IMR-90 (cell line): Measurements from ENCODE around the gene STAC. TPM values are rescaled to one million over a fixed set of nuclear protein-coding genes. Genes with fewer than 3 reads are reported as not detected.

Experiments
- ATAC-seq: fragments of 200-7000 bp; cut with Tn5 transposase; 2 replicates; pipeline ENCODE4 v1.9.1; 2020; ENCODE audit warnings: low read depth, mild to moderate bottlenecking, moderate library complexity
- BruUV-seq: library from RNA; stranded (reverse); fragments of 400-500 nt; replicated peaks from 2 replicates; lab custom pipeline; 2021; lab: Mats Ljungman, UMichigan
- CTCF ChIA-PET: fragments of 300-600 bp; formaldehyde crosslinking; extraction: SDS; loops from one replicate; lab custom pipeline; 2021; ENCODE audit warnings: antibody characterized with exemption; lab: Yijun Ruan, JAX
- POLR2A ChIA-PET: fragments of 300-600 bp; sonication (Branson Sonifier 250); formaldehyde crosslinking; loops from one replicate; lab custom pipeline; 2022; ENCODE audit warnings: antibody characterized with exemption; ENCODE audit not compliant: unreplicated experiment; lab: Charles Lee
- DNase-seq: peaks from one replicate; pipeline ENCODE4 v3.0.0; 2013
- H2AFZ ChIP-seq: replicated peaks from 2 replicates; pipeline ENCODE3; 2013; ENCODE audit warnings: low read length, mild to moderate bottlenecking; ENCODE audit not compliant: poor library complexity
- H2AK5ac ChIP-seq: 2 replicates; pipeline ENCODE4 v1.6.1; 2013; ENCODE audit warnings: low read depth, low read length, inconsistent platforms
- H2AK9ac ChIP-seq: replicated peaks from 2 replicates; pipeline ENCODE3; 2013; ENCODE audit warnings: mild to moderate bottlenecking, low read depth, low read length, moderate library complexity; ENCODE audit not compliant: poor library complexity
- H2BK120ac ChIP-seq: 2 replicates; pipeline ENCODE4 v1.6.1; 2013; ENCODE audit warnings: low read depth, low read length, inconsistent platforms
- H2BK15ac ChIP-seq: 3 replicates; pipeline ENCODE4 v1.6.1; 2013; ENCODE audit warnings: low read depth, low read length, inconsistent platforms
- H2BK20ac ChIP-seq: 2 replicates; pipeline ENCODE4 v1.6.1; 2013; ENCODE audit warnings: low read depth, mild to moderate bottlenecking, inconsistent platforms, low read length, moderate library complexity
- H2BK5ac ChIP-seq: 2 replicates; pipeline ENCODE4 v1.6.1; 2013; ENCODE audit warnings: mild to moderate bottlenecking, low read depth, low read length, inconsistent platforms; ENCODE audit not compliant: poor library complexity, severe bottlenecking
- H3K14ac ChIP-seq: replicated peaks from 2 replicates; pipeline ENCODE4 v1.6.1; 2013; ENCODE audit warnings: low read depth, low read length, inconsistent platforms
- H3K18ac ChIP-seq: 2 replicates; pipeline ENCODE4 v1.6.1; 2013; ENCODE audit warnings: low read depth, low read length, control low read depth
- H3K23ac ChIP-seq: 2 replicates; pipeline ENCODE4 v1.6.1; 2013; ENCODE audit warnings: low read depth, low read length, inconsistent platforms
- H3K27ac ChIP-seq: 2 replicates; pipeline ENCODE4 v1.5.1; 2013; ENCODE audit warnings: mild to moderate bottlenecking, control low read depth, low read length; ENCODE audit not compliant: insufficient read depth
- H3K27me3 ChIP-seq: 2 replicates; pipeline ENCODE4 v1.6.1; 2013; ENCODE audit warnings: low read length; ENCODE audit not compliant: control insufficient read depth, insufficient read depth
- H3K36me3 ChIP-seq: 2 replicates; pipeline ENCODE4 v1.6.1; 2013; ENCODE audit warnings: low read length, mixed read lengths; ENCODE audit not compliant: control insufficient read depth, insufficient read depth
- H3K4ac ChIP-seq: 2 replicates; pipeline ENCODE4 v1.6.1; 2013; ENCODE audit warnings: low read depth, low read length, inconsistent platforms
- H3K4me1 ChIP-seq: 2 replicates; pipeline ENCODE4 v1.6.1; 2013; ENCODE audit warnings: low read length, mixed read lengths; ENCODE audit not compliant: control insufficient read depth, insufficient read depth
- H3K4me2 ChIP-seq: 2 replicates; pipeline ENCODE4 v1.6.1; 2013; ENCODE audit warnings: low read depth, mild to moderate bottlenecking, control low read depth, low read length, moderate library complexity
- H3K4me3 ChIP-seq: 2 replicates; pipeline ENCODE4 v1.5.1; 2013; ENCODE audit warnings: low read depth, mild to moderate bottlenecking, control low read depth, low read length, moderate library complexity; ENCODE audit not compliant: insufficient read depth
- H3K56ac ChIP-seq: 2 replicates; pipeline ENCODE4 v1.6.1; 2013; ENCODE audit warnings: low read length, inconsistent platforms; ENCODE audit not compliant: insufficient read depth; ENCODE audit errors: extremely low read depth
- H3K79me1 ChIP-seq, 2 experiments: 2 replicates each; pipeline ENCODE4 v1.6.1; 2013; ENCODE audit warnings: low read length in 2 of 2, inconsistent platforms in 1 of 2, low read depth in 1 of 2
- H3K9ac ChIP-seq: 2 replicates; pipeline ENCODE4 v1.6.1; 2013; ENCODE audit warnings: low read depth, low read length, control low read depth
- H3K9me1 ChIP-seq: 2 replicates; pipeline ENCODE4 v1.6.1; 2013; ENCODE audit warnings: low read length, inconsistent platforms; ENCODE audit not compliant: insufficient read depth
- H3K9me3 ChIP-seq: 2 replicates; pipeline ENCODE4 v1.6.1; 2013; ENCODE audit warnings: low read length; ENCODE audit not compliant: control insufficient read depth, insufficient read depth
- H4K20me1 ChIP-seq: 2 replicates; pipeline ENCODE4 v1.6.1; 2013; ENCODE audit warnings: low read length, inconsistent platforms; ENCODE audit not compliant: insufficient read depth
- H4K5ac ChIP-seq: 2 replicates; pipeline ENCODE4 v1.6.1; 2013; ENCODE audit warnings: mild to moderate bottlenecking, low read depth, low read length, control low read depth
- H4K8ac ChIP-seq, 2 experiments: 2 replicates each; pipeline ENCODE4 v1.6.1; 2013; ENCODE audit warnings: low read depth in 2 of 2, low read length in 2 of 2, control low read depth in 1 of 2, inconsistent platforms in 1 of 2
- H4K91ac ChIP-seq: 2 replicates; pipeline ENCODE4 v1.6.1; 2013; ENCODE audit warnings: low read depth, low read length, inconsistent platforms; ENCODE audit not compliant: insufficient read depth
- BHLHE40 ChIP-seq: fragments of 150-350 bp; IDR thresholded peaks from 2 replicates; pipeline ENCODE4 v1.6.1; 2016; ENCODE audit warnings: mild to moderate bottlenecking, low read depth, low read length
- CEBPB ChIP-seq: IDR thresholded peaks from 2 replicates; pipeline ENCODE4 v1.6.1; 2012; ENCODE audit warnings: low read depth, low read length, improper control_type of control experiment
- CHD1 ChIP-seq: IDR thresholded peaks from 2 replicates; pipeline ENCODE4 v1.6.1; 2012; ENCODE audit warnings: low read depth, low read length, improper control_type of control experiment
- CTCF ChIP-seq: conservative IDR thresholded peaks from 2 replicates; pipeline ENCODE4 v1.5.1; 2012; ENCODE audit warnings: mild to moderate bottlenecking, low read depth, low read length, improper control_type of control experiment
- ELK1 ChIP-seq: fragments of 150-350 bp; IDR thresholded peaks from 2 replicates; pipeline ENCODE4 v1.6.1; 2016; ENCODE audit warnings: low read depth, mild to moderate bottlenecking, low read length, moderate library complexity, borderline replicate concordance
- FOS ChIP-seq: fragments of 150-350 bp; IDR thresholded peaks from 2 replicates; pipeline ENCODE4 v1.6.1; 2016; ENCODE audit warnings: low read depth, low read length
- MAFK ChIP-seq: IDR thresholded peaks from 2 replicates; pipeline ENCODE4 v1.6.1; 2012; ENCODE audit warnings: low read depth, low read length, improper control_type of control experiment
- MAZ ChIP-seq: IDR thresholded peaks from 2 replicates; pipeline ENCODE4 v1.6.1; 2012; ENCODE audit warnings: low read depth, mild to moderate bottlenecking, low read length, improper control_type of control experiment, moderate library complexity, borderline replicate concordance
- MXI1 ChIP-seq: IDR thresholded peaks from 2 replicates; pipeline ENCODE4 v1.6.1; 2012; ENCODE audit warnings: low read depth, mild to moderate bottlenecking, low read length, moderate library complexity, borderline replicate concordance
- NFE2L2 ChIP-seq: fragments of 150-350 bp; IDR thresholded peaks from 2 replicates; pipeline ENCODE4 v1.6.1; 2016; ENCODE audit warnings: low read depth, mild to moderate bottlenecking, low read length
- POLR2A ChIP-seq: IDR thresholded peaks from 2 replicates; pipeline ENCODE4 v1.6.1; 2012; ENCODE audit warnings: mild to moderate bottlenecking, low read depth, low read length
- RAD21 ChIP-seq: IDR thresholded peaks from 2 replicates; pipeline ENCODE4 v1.6.1; 2012; ENCODE audit warnings: low read length, improper control_type of control experiment
- RCOR1 ChIP-seq: IDR thresholded peaks from 2 replicates; pipeline ENCODE4 v1.6.1; 2012; ENCODE audit warnings: mild to moderate bottlenecking, low read length, improper control_type of control experiment; ENCODE audit not compliant: insufficient replicate concordance
- RFX5 ChIP-seq: IDR thresholded peaks from 2 replicates; pipeline ENCODE4 v1.8.0; 2012; ENCODE audit warnings: low read depth, mild to moderate bottlenecking, low read length, moderate library complexity
- SMC3 ChIP-seq: fragments of 150-350 bp; IDR thresholded peaks from 2 replicates; pipeline ENCODE4 v1.6.1; 2016; ENCODE audit warnings: low read depth, mild to moderate bottlenecking, antibody characterized with exemption, low read length, moderate library complexity
- USF2 ChIP-seq: fragments of 150-350 bp; IDR thresholded peaks from 2 replicates; pipeline ENCODE4 v1.6.1; 2017; ENCODE audit warnings: mild to moderate bottlenecking, antibody characterized with exemption, low read length, low read depth
- WGBS, 2 experiments: methylation state at CpG; one replicate each; pipeline versions ENCODE4 v1.1.5 to v1.1.7; 2013; ENCODE audit warnings: missing lambda C conversion rate in 2 of 2; ENCODE audit not compliant: insufficient read length in 1 of 2; ENCODE audit errors: extremely low coverage in 2 of 2; 5-methylcytosine and 5-hydroxymethylcytosine counted together
- dilution Hi-C: fragments of 300-500 bp; cut with HindIII; formaldehyde crosslinking; loops from one replicate; pipeline ENCODE4 v1.14.3; 2018; ENCODE audit warnings: low sequenced_read_pairs; ENCODE audit not compliant: unreplicated experiment
- in situ Hi-C: fragments of 300-500 bp; cut with MboI; formaldehyde crosslinking; loops from 3 replicates; pipeline ENCODE4 v1.14.3; 2019; ENCODE audit warnings: low sequenced_read_pairs, inconsistent platforms, mixed read lengths
- intact Hi-C: fragments of 100-400 bp; cut with micrococcal nuclease; formaldehyde crosslinking; loops from 2 replicates; pipeline ENCODE4 v1.10.0; 2022
- polyA plus RNA-seq, 3 experiments: library from polyadenylated mRNA; depleted of rRNA; stranded (reverse); fragments of >200 nt; gene quantifications; 2 replicates each; pipeline ENCODE4 v1.2.3, GENCODE V29; 2012; ENCODE audit warnings: low replicate concordance in 1 of 3
- total RNA-seq: library from RNA; depleted of rRNA; stranded (reverse); fragments of >200 nt; gene quantifications from 2 replicates; pipeline ENCODE4 v1.2.3, GENCODE V29; 2012

Gene STAC
- total and polyA plus RNA-seq, 2 of the 4 experiments (the other 2 are of a cell fraction): 0.19 to 0.36 TPM

GRCh38 chr3:36521007-36521379 lies 140.7 kb downstream of the STAC start:
- in situ Hi-C loops (no loop called here), dilution Hi-C loops (no loop called here), intact Hi-C loops (no loop called here)
- no CpG with 5 or more reads among the region's 2 CpGs for WGBS, 2 experiments
- no peak overlapping the region for H3K23ac ChIP-seq
- DNase-seq: no peak
- H3K18ac ChIP-seq: no peak overlapping the region
- H2AK9ac ChIP-seq: no peak overlapping the region
- H2BK120ac ChIP-seq: no peak overlapping the region
- H3K9me3 ChIP-seq: no peaks in the 10 kb centered on the region
- H3K9ac ChIP-seq: no peak overlapping the region
- H3K14ac ChIP-seq: no peak overlapping the region
- no peak for ATAC-seq
- H2BK15ac ChIP-seq: no peak overlapping the region
- no peaks in the 10 kb centered on the region for H3K79me1 ChIP-seq
- no peak overlapping the region for H3K4me2 ChIP-seq
- H3K27ac ChIP-seq: no peak overlapping the region
- H3K27me3 ChIP-seq: no peaks in the 10 kb centered on the region
- no peak overlapping the region for H2BK20ac ChIP-seq
- no peak overlapping the region for H3K4ac ChIP-seq
- H2AFZ ChIP-seq: no peak overlapping the region
- H4K8ac ChIP-seq: no peak overlapping the region
- H4K20me1 ChIP-seq: no peaks in the 10 kb centered on the region
- ChIA-PET CTCF (no interaction called here), POLR2A (no interaction called here)
- no peaks in the 10 kb centered on the region for H3K36me3 ChIP-seq
- H4K91ac ChIP-seq: no peak overlapping the region
- BruUV-seq: no TSS peak
- H2BK5ac ChIP-seq: no peak overlapping the region
- no peaks in the 10 kb centered on the region for H3K4me1 ChIP-seq
- no peak overlapping the region for H4K5ac ChIP-seq
- no peak overlapping the region for H3K4me3 ChIP-seq
- no peak overlapping the region for H3K56ac ChIP-seq
- H2AK5ac ChIP-seq: no peak overlapping the region
- no peaks in the 10 kb centered on the region for H3K9me1 ChIP-seq
- TF ChIP-seq CHD1: no peak
- no peak for TF ChIP-seq SMC3
- TF ChIP-seq MAFK: no peak
- no peak for TF ChIP-seq ELK1
- no peak for TF ChIP-seq CTCF
- no peak for TF ChIP-seq MXI1
- no peak for TF ChIP-seq NFE2L2
- TF ChIP-seq FOS: no peak
- no peak for TF ChIP-seq USF2
- TF ChIP-seq RFX5: no peak
- no peak for TF ChIP-seq BHLHE40
- no peak for TF ChIP-seq CEBPB
- TF ChIP-seq POLR2A: no peak
- no peak for TF ChIP-seq RCOR1
- no peak for TF ChIP-seq RAD21
- no peak for TF ChIP-seq MAZ
